HG03280 (cell line): Measurements from ENCODE around the gene NBEAL2.

Experiments
- ATAC-seq: cut with Tn5 transposase; IDR thresholded peaks from one replicate; pipeline ENCODE4 v1.9.1; 2021; ENCODE audit warnings: mild to moderate bottlenecking, moderate library complexity; ENCODE audit not compliant: unreplicated experiment

Gene NBEAL2

GRCh38 chr3:46998852-46999515 lies 19.5 kb downstream of the NBEAL2 start:
- ATAC-seq: no peak

- no peak for ATAC-seq
These were observed 20.2 kb downstream of the NBEAL2 start for GRCh38 chr3:46999516-47000197.

GRCh38 chr3:47000198-47000815 lies 20.8 kb downstream of the NBEAL2 start:
- ATAC-seq: no peak

GRCh38 chr3:47000922-47001730 lies 21.7 kb downstream of the NBEAL2 start:
- no peak for ATAC-seq

- no peak for ATAC-seq
These were observed 22.3 kb downstream of the NBEAL2 start for GRCh38 chr3:47001731-47002170.

- ATAC-seq: no peak
These were observed 22.9 kb downstream of the NBEAL2 start for GRCh38 chr3:47002171-47003055.

- no peak for ATAC-seq
These were observed 23.6 kb downstream of the NBEAL2 start for GRCh38 chr3:47003056-47003410.

- ATAC-seq: no peak
These were observed 24.2 kb downstream of the NBEAL2 start for GRCh38 chr3:47003461-47004368.

GRCh38 chr3:47004369-47005211 lies 25.1 kb downstream of the NBEAL2 start:
- ATAC-seq: no peak

GRCh38 chr3:47005212-47006144 lies 26.0 kb downstream of the NBEAL2 start:
- no peak for ATAC-seq

GRCh38 chr3:47006145-47006651 lies 26.7 kb downstream of the NBEAL2 start:
- ATAC-seq: no peak

- ATAC-seq: no peak
These were observed 27.5 kb downstream of the NBEAL2 start for GRCh38 chr3:47007001-47007400.

GRCh38 chr3:47007482-47008233 lies 28.2 kb downstream of the NBEAL2 start:
- ATAC-seq: no peak

- no peak for ATAC-seq
These were observed 28.8 kb downstream of the NBEAL2 start for GRCh38 chr3:47008234-47008796.

GRCh38 chr3:47008851-47009224 lies 29.4 kb downstream of the NBEAL2 start:
- no peak for ATAC-seq
